HepG2 (cell line): ENCODE measurements around the gene LDLRAP1. TPM values are rescaled to one million over a fixed set of nuclear protein-coding genes. Genes with fewer than 3 reads are reported as not detected.

Experiments used
- ATAC-seq: fragments of 200-7000 bp; cut with Tn5 transposase; 3 replicates; pipeline ENCODE4 v1.9.1; 2020; ENCODE audit warnings: mild to moderate bottlenecking, moderate library complexity
- BruUV-seq: library from RNA; stranded (reverse); fragments of 400-500 nt; replicated peaks from 2 replicates; lab custom pipeline; 2021; lab: Mats Ljungman, UMichigan
- CTCF ChIA-PET: fragments of 300-600 bp; formaldehyde crosslinking; extraction: SDS; loops from one replicate; lab custom pipeline; 2021; ENCODE audit warnings: low total read pairs, inconsistent platforms, low intra/inter-chr PET ratio; lab: Yijun Ruan, JAX
- POLR2A ChIA-PET: fragments of 350-600 bp; sonication (Branson Sonifier 250); formaldehyde crosslinking; loops from one replicate; lab custom pipeline; 2020; ENCODE audit warnings: antibody characterized with exemption, inconsistent platforms; lab: Yijun Ruan, JAX
- DNase-seq: peaks from one replicate; pipeline ENCODE4 v3.0.0-alpha.2; 2015; ENCODE audit warnings: low spot score
- FAIRE-seq: peaks from 3 replicates; lab custom pipeline; 2011; peaks lifted over from hg19 to GRCh38; lab: Jason Lieb, UNC
- H2AFZ ChIP-seq: one replicate; pipeline ENCODE4 v1.6.1; 2011; ENCODE audit warnings: low read length, inconsistent platforms
- H3K27ac ChIP-seq: fragments of 300-600 bp; 3 replicates; pipeline ENCODE4 v1.8.0; 2011; ENCODE audit warnings: mixed run types, mild to moderate bottlenecking, mixed read lengths, low read length, inconsistent platforms; ENCODE audit not compliant: insufficient read depth; ENCODE audit errors: extremely low read length
- H3K27me3 ChIP-seq, 2 experiments: fragments of 200-600 bp in 1 of 2; 2 replicates in 1 of 2; 3 replicates in 1 of 2; pipeline versions ENCODE4 v1.6.0 to v1.8.0; 2011; ENCODE audit warnings: low read length in 2 of 2, mild to moderate bottlenecking in 2 of 2, moderate library complexity in 2 of 2, inconsistent platforms in 1 of 2; ENCODE audit not compliant: insufficient read depth in 2 of 2, control insufficient read depth in 1 of 2
- H3K36me3 ChIP-seq, 2 experiments: fragments of 200-600 bp in 1 of 2; replicated peaks in 1 of 2; 2 replicates in 1 of 2; 3 replicates in 1 of 2; pipeline versions ENCODE4 v1.5.1 to v1.8.0; 2011; ENCODE audit warnings: low read length in 2 of 2, inconsistent platforms in 1 of 2; ENCODE audit not compliant: insufficient read depth in 2 of 2, control insufficient read depth in 1 of 2
- H3K4me1 ChIP-seq: 2 replicates; pipeline ENCODE4 v1.5.1; 2012; ENCODE audit warnings: low read length, inconsistent platforms; ENCODE audit not compliant: insufficient read depth
- H3K4me2 ChIP-seq: 2 replicates; pipeline ENCODE4 v1.6.0; 2011; ENCODE audit warnings: low read depth, low read length, inconsistent platforms
- H3K4me3 ChIP-seq, 3 experiments: fragments of 200-600 bp in 1 of 3; sonication (generic), shearing (Covaris generic) in 1 of 3; replicated peaks in 1 of 3; 2 replicates each; pipeline ENCODE4 v1.5.1; 2011 to 2016; ENCODE audit warnings: low read length in 3 of 3, inconsistent platforms in 2 of 3, low read depth in 2 of 3, mild to moderate bottlenecking in 2 of 3, control low read depth in 1 of 3, mixed read lengths in 1 of 3; ENCODE audit not compliant: insufficient read depth in 1 of 3
- H3K79me2 ChIP-seq: one replicate; pipeline ENCODE4 v1.6.1; 2011; ENCODE audit warnings: low read length, inconsistent platforms; ENCODE audit not compliant: insufficient read depth
- H3K9ac ChIP-seq: 2 replicates; pipeline ENCODE4 v1.6.0; 2011; ENCODE audit warnings: mild to moderate bottlenecking, low read depth, low read length, inconsistent platforms; ENCODE audit not compliant: insufficient read depth
- H3K9me3 ChIP-seq: 2 replicates; pipeline ENCODE4 v1.5.1; 2012; ENCODE audit warnings: mild to moderate bottlenecking, low read length
- H4K20me1 ChIP-seq: 2 replicates; pipeline ENCODE4 v1.6.0; 2011; ENCODE audit warnings: inconsistent platforms, mild to moderate bottlenecking, low read length, moderate library complexity; ENCODE audit not compliant: insufficient read depth
- ATF4 ChIP-seq, 2 experiments: fragments of 450-650 bp in 1 of 2; sonication (generic) in 1 of 2; formaldehyde crosslinking; IDR thresholded peaks; 2 replicates each; pipeline versions ENCODE4 v1.5.0 to v1.8.0; 2020 to 2022; ENCODE audit warnings: mild to moderate bottlenecking in 1 of 2, missing genetic modification reagents in 1 of 2
- CBFB ChIP-seq: sonication (generic); formaldehyde crosslinking; IDR thresholded peaks from 2 replicates; pipeline ENCODE4 v1.4.0; 2020; ENCODE audit warnings: missing genetic modification reagents
- GABPA ChIP-seq, 2 experiments: IDR thresholded peaks; 2 replicates each; pipeline ENCODE4 v1.6.1; 2011 to 2016; ENCODE audit warnings: low read depth in 2 of 2, low read length in 1 of 2, missing biosample characterization in 1 of 2, missing genetic modification characterization in 1 of 2
- HOXD1 ChIP-seq: sonication (generic); formaldehyde crosslinking; IDR thresholded peaks from 2 replicates; pipeline ENCODE4 v1.5.0; 2020; ENCODE audit warnings: missing genetic modification reagents
- IKZF1 ChIP-seq: fragments of 450-650 bp; IDR thresholded peaks from 2 replicates; pipeline ENCODE4 v1.7.1; 2016
- PHF20 ChIP-seq: sonication (generic); formaldehyde crosslinking; IDR thresholded peaks from 2 replicates; pipeline ENCODE4 v1.5.0; 2020; ENCODE audit warnings: mild to moderate bottlenecking, missing genetic modification reagents
- RBAK ChIP-seq: sonication (generic); formaldehyde crosslinking; IDR thresholded peaks from 2 replicates; pipeline ENCODE4 v1.5.1; 2020; ENCODE audit warnings: mild to moderate bottlenecking, missing genetic modification reagents
- SP1 ChIP-seq, 2 experiments: fragments of 450-650 bp in 1 of 2; sonication (generic) in 1 of 2; formaldehyde crosslinking in 1 of 2; IDR thresholded peaks; 2 replicates each; pipeline versions ENCODE4 v1.4.0 to v1.6.1; 2016 to 2020; ENCODE audit warnings: missing genetic modification reagents in 1 of 2
- ZBTB10 ChIP-seq: sonication (generic); formaldehyde crosslinking; IDR thresholded peaks from 2 replicates; pipeline ENCODE4 v1.4.0; 2020; ENCODE audit warnings: missing genetic modification reagents, borderline replicate concordance
- ZBTB43 ChIP-seq: sonication (generic); formaldehyde crosslinking; conservative IDR thresholded peaks from 2 replicates; pipeline ENCODE4 v1.4.0; 2020; ENCODE audit warnings: missing genetic modification reagents
- ZNF44 ChIP-seq: sonication (generic); formaldehyde crosslinking; IDR thresholded peaks from 2 replicates; pipeline ENCODE4 v1.5.1; 2020; ENCODE audit warnings: mild to moderate bottlenecking, missing genetic modification reagents
- ZNF570 ChIP-seq: sonication (generic); formaldehyde crosslinking; IDR thresholded peaks from 2 replicates; pipeline ENCODE4 v1.4.0; 2020; ENCODE audit warnings: mild to moderate bottlenecking, missing genetic modification reagents, borderline replicate concordance
- ZSCAN22 ChIP-seq: sonication (generic); formaldehyde crosslinking; IDR thresholded peaks from 2 replicates; pipeline ENCODE4 v1.4.0; 2020; ENCODE audit warnings: mild to moderate bottlenecking, missing genetic modification reagents
- WGBS: methylation state at CpG from one replicate; pipeline ENCODE4 v1.1.6; 2017; ENCODE audit warnings: low lambda C conversion rate; 5-methylcytosine and 5-hydroxymethylcytosine counted together
- in situ Hi-C: cut with HindIII; loops from 2 replicates; pipeline ENCODE4 v1.10.0; 2017; ENCODE audit warnings: low pct_unique_long_range_greater_than_20kb; ENCODE audit not compliant: extremely low pct_ligation_motif_present
- intact Hi-C: fragments of 100-400 bp; cut with micrococcal nuclease; formaldehyde crosslinking; loops from one replicate; pipeline ENCODE4 v1.10.0; 2022; ENCODE audit not compliant: unreplicated experiment
- polyA plus RNA-seq, 8 experiments: library from polyadenylated mRNA; depleted of rRNA in 3 of 8; stranded (reverse) in 7 of 8; unstranded in 1 of 8; fragments of >200 nt; fragmentation: Illumina TruSeq in 4 of 8; extraction: Trizol in 4 of 8; gene quantifications; 2 replicates each; pipeline versions ENCODE4 v1.2.1 to v1.2.3, GENCODE V29; 2011 to 2016; ENCODE audit warnings: low read depth in 4 of 8, missing spikeins in 1 of 8, mixed read lengths in 1 of 8; ENCODE audit not compliant: insufficient read depth in 1 of 8
- total RNA-seq, 5 experiments: library from RNA; depleted of rRNA; stranded (reverse); fragments of >200 nt; fragmentation: Illumina TruSeq; extraction: Trizol; gene quantifications; 2 replicates each; pipeline ENCODE4 v1.2.3, GENCODE V29; 2016; ENCODE audit warnings: low read depth in 1 of 5

The LDLRAP1 gene
- total and polyA plus RNA-seq, 2 of the 13 experiments (the other 11 are each of a cell fraction or from before 2014, with no cell fraction given) = 7.2 to 12.1 TPM

- H3K4me1 ChIP-seq = no peaks in the 10 kb centered on the region
- no peak for TF ChIP-seq ZBTB10 (CRISPR knock-in tag)
- no peak for TF ChIP-seq ZBTB43 (CRISPR knock-in tag)
- no peak for TF ChIP-seq IKZF1
- TF ChIP-seq ZSCAN22 (CRISPR knock-in tag) = no peak
- TF ChIP-seq ATF4 (CRISPR knock-in tag; IDR thresholded peaks at IDR 0.05) = no peak
- TF ChIP-seq SP1 (IDR thresholded peaks at IDR 0.05) = no peak
- TF ChIP-seq SP1 (CRISPR knock-in tag; IDR thresholded peaks at IDR 0.05) = no peak
- TF ChIP-seq GABPA (IDR thresholded peaks at IDR 0.05; ENCODE audit: low read depth, low read length) = no peak
- TF ChIP-seq GABPA (CRISPR knock-in tag; IDR thresholded peaks at IDR 0.05; ENCODE audit: low read depth) = no peak
- no peak for TF ChIP-seq ZNF44 (CRISPR knock-in tag)
- no peak for TF ChIP-seq RBAK (CRISPR knock-in tag)
- TF ChIP-seq ZNF570 (CRISPR knock-in tag) = no peak
- no peak for TF ChIP-seq CBFB
- TF ChIP-seq HOXD1 (CRISPR knock-in tag) = no peak
- TF ChIP-seq PHF20 (CRISPR knock-in tag) = no peak
- peaks cover 7% of the 10 kb centered on the region; the same call in 1 of the 2 replicates for H3K9me3 ChIP-seq
- intact Hi-C loops (no loop called here), in situ Hi-C loops (no loop called here)
- no peak overlapping the region for H3K4me3 ChIP-seq
- no peak overlapping the region for H3K27ac ChIP-seq
- POLR2A ChIA-PET = no interaction called here
- no peak overlapping the region for H3K4me2 ChIP-seq
- H3K9ac ChIP-seq = no peak overlapping the region
- no peaks in the 10 kb centered on the region for H3K79me2 ChIP-seq
- CTCF ChIA-PET = no interaction called here
- H4K20me1 ChIP-seq = no peaks in the 10 kb centered on the region
- DNase-seq = no peak
- no peak for ATAC-seq
- no TSS peak for BruUV-seq
- no peak overlapping the region for H2AFZ ChIP-seq
- H3K27me3 ChIP-seq = peaks cover 0 to 2% of the 10 kb centered on the region in 2 experiments; a peak in 3 of 5 replicates
- H3K36me3 ChIP-seq = no peaks in the 10 kb centered on the region
- WGBS = 2% methylated on average over 2 of the region's 2 CpGs
- no peak for FAIRE-seq
Observed at GRCh38 chr1:25594971-25595370, 51.6 kb downstream of the LDLRAP1 start.
